DMS114 treated with DMSO at 0.1 percent for 48 hours (cell line): Measurements from ENCODE around the gene GLIS2.

Source experiments
- DNase-seq: peaks from one replicate; lab custom pipeline; 2025; ENCODE audit not compliant: unreplicated experiment; lab: John Stamatoyannopoulos, UW

GLIS2 gene

GRCh38 chr16:4381072-4381934 lies 65.4 kb downstream of the GLIS2 start:
- DNase-seq = no peak

- DNase-seq = no peak
Measured at GRCh38 chr16:4381935-4382794, 66.3 kb downstream of the GLIS2 start.

GRCh38 chr16:4382795-4383357 lies 67.0 kb downstream of the GLIS2 start:
- no peak for DNase-seq

GRCh38 chr16:4383591-4384444 lies 68.0 kb downstream of the GLIS2 start:
- no peak for DNase-seq

GRCh38 chr16:4384509-4384942 lies 68.7 kb downstream of the GLIS2 start:
- DNase-seq = no peak

GRCh38 chr16:4385066-4385788 lies 69.4 kb downstream of the GLIS2 start:
- DNase-seq = no peak

- DNase-seq = no peak
Measured at GRCh38 chr16:4385789-4386450, 70.1 kb downstream of the GLIS2 start.

GRCh38 chr16:4386451-4386805 lies 70.6 kb downstream of the GLIS2 start:
- DNase-seq = no peak

- DNase-seq = no peak
Measured at GRCh38 chr16:4386951-4387565, 71.2 kb downstream of the GLIS2 start.

GRCh38 chr16:4387781-4388180 lies 71.9 kb downstream of the GLIS2 start:
- DNase-seq = no peak

GRCh38 chr16:4388271-4389021 lies 72.6 kb downstream of the GLIS2 start:
- no peak for DNase-seq
